Measurements from ENCODE around the gene BMX.

Gene BMX

GRCh38 chrX:15496824-15497223, 3.8 kb upstream of the BMX start:
- Histone ChIP-seq H4K20me1 (ENCODE audit: insufficient read depth, low read length) (no peaks in the 10 kb centered on the region), H3K27me3 (ENCODE audit: low read depth, low read length) (no peaks in the 10 kb centered on the region), H3K27ac (ENCODE audit: low read length) (no peak overlapping the region)

GRCh38 chrX:15497865-15498264, 2.7 kb upstream of the BMX start:
- no peak overlapping the region for H3K9ac ChIP-seq (ENCODE audit: low read length)

More at GRCh38 chrX:15496824-15497223, 3.8 kb upstream of the BMX start:
- no peak for TF ChIP-seq EZH2phosphoT487 (IDR thresholded peaks at IDR 0.05; ENCODE audit: low read depth)
- TF ChIP-seq CTCF (IDR thresholded peaks at IDR 0.05; ENCODE audit: low read depth, low read length): no peak
- Histone ChIP-seq H3K4me1 (ENCODE audit: low read length) (peaks cover 3% of the 10 kb centered on the region; the same call in 1 of the 2 replicates), H2AFZ (ENCODE audit: low read depth, low read length) (no peak overlapping the region), H3K9me3 (ENCODE audit: insufficient read depth, low read length) (no peaks in the 10 kb centered on the region), H3K9ac (ENCODE audit: low read length) (no peak overlapping the region), H3K79me2 (ENCODE audit: low read length) (no peaks in the 10 kb centered on the region), H3K36me3 (replicated peaks; ENCODE audit: low read depth, low read length) (no peaks in the 10 kb centered on the region), H3K4me2 (ENCODE audit: low read length) (no peak overlapping the region), H3K4me3 (ENCODE audit: low read length) (no peak overlapping the region)

GRCh38 chrX:15498741-15499140, 1.9 kb upstream of the BMX start:
- Histone ChIP-seq H3K36me3 (replicated peaks; ENCODE audit: low read depth, low read length) (no peaks in the 10 kb centered on the region), H3K4me3 (ENCODE audit: low read length) (no peak overlapping the region), H3K4me1 (ENCODE audit: low read length) (peaks cover 3% of the 10 kb centered on the region; the same call in 1 of the 2 replicates), H3K27me3 (ENCODE audit: low read depth, low read length) (no peaks in the 10 kb centered on the region), H2AFZ (ENCODE audit: low read depth, low read length) (no peak overlapping the region), H3K9me3 (ENCODE audit: insufficient read depth, low read length) (no peaks in the 10 kb centered on the region), H3K79me2 (ENCODE audit: low read length) (no peaks in the 10 kb centered on the region), H3K4me2 (ENCODE audit: low read length) (no peak overlapping the region), H3K27ac (ENCODE audit: low read length) (no peak overlapping the region), H3K9ac (ENCODE audit: low read length) (no peak overlapping the region), H4K20me1 (ENCODE audit: insufficient read depth, low read length) (no peaks in the 10 kb centered on the region)
- no peak for TF ChIP-seq EZH2phosphoT487 (IDR thresholded peaks at IDR 0.05; ENCODE audit: low read depth)
- TF ChIP-seq CTCF (IDR thresholded peaks at IDR 0.05; ENCODE audit: low read depth, low read length): no peak

More at GRCh38 chrX:15497865-15498264, 2.7 kb upstream of the BMX start:
- H2AFZ ChIP-seq (ENCODE audit: low read depth, low read length): no peak overlapping the region
- H3K9me3 ChIP-seq (ENCODE audit: insufficient read depth, low read length): no peaks in the 10 kb centered on the region
- no peak overlapping the region for H3K27ac ChIP-seq (ENCODE audit: low read length)
- peaks cover 3% of the 10 kb centered on the region; the same call in 1 of the 2 replicates for H3K4me1 ChIP-seq (ENCODE audit: low read length)
- no peaks in the 10 kb centered on the region for H3K79me2 ChIP-seq (ENCODE audit: low read length)
- H3K27me3 ChIP-seq (ENCODE audit: low read depth, low read length): no peaks in the 10 kb centered on the region
- no peaks in the 10 kb centered on the region for H3K36me3 ChIP-seq (replicated peaks; ENCODE audit: low read depth, low read length)
- no peak for TF ChIP-seq EZH2phosphoT487 (IDR thresholded peaks at IDR 0.05; ENCODE audit: low read depth)
- TF ChIP-seq CTCF (IDR thresholded peaks at IDR 0.05; ENCODE audit: low read depth, low read length): peak; percentile 66
- H3K4me2 ChIP-seq (ENCODE audit: low read length): no peak overlapping the region
- no peak overlapping the region for H3K4me3 ChIP-seq (ENCODE audit: low read length)
- H4K20me1 ChIP-seq (ENCODE audit: insufficient read depth, low read length): no peaks in the 10 kb centered on the region

GRCh38 chrX:15499976-15500375, 631 bp upstream of the BMX start:
- Histone ChIP-seq H3K4me1 (ENCODE audit: low read length) (no peaks in the 10 kb centered on the region), H4K20me1 (ENCODE audit: insufficient read depth, low read length) (no peaks in the 10 kb centered on the region), H3K27ac (ENCODE audit: low read length) (no peak overlapping the region), H3K4me3 (ENCODE audit: low read length) (no peak overlapping the region), H3K36me3 (replicated peaks; ENCODE audit: low read depth, low read length) (no peaks in the 10 kb centered on the region), H3K4me2 (ENCODE audit: low read length) (no peak overlapping the region), H3K27me3 (ENCODE audit: low read depth, low read length) (no peaks in the 10 kb centered on the region), H3K9me3 (ENCODE audit: insufficient read depth, low read length) (no peaks in the 10 kb centered on the region), H3K9ac (ENCODE audit: low read length) (no peak overlapping the region), H2AFZ (ENCODE audit: low read depth, low read length) (no peak overlapping the region), H3K79me2 (ENCODE audit: low read length) (no peaks in the 10 kb centered on the region)
- no peak for TF ChIP-seq CTCF (IDR thresholded peaks at IDR 0.05; ENCODE audit: low read depth, low read length)

All from OCI-LY3 (cell line).